HG02588 (cell line): ENCODE results near the gene TRIM67.
"Not testable (repeated sequence)": the region's sequence is repeated elsewhere in the genome, so short reads cannot be mapped to it uniquely, and the experiment has no call there.

Experiments
- ATAC-seq: cut with Tn5 transposase; IDR thresholded peaks from one replicate; pipeline ENCODE4 v1.9.1; 2021; ENCODE audit warnings: mild to moderate bottlenecking, moderate library complexity; ENCODE audit not compliant: unreplicated experiment

TRIM67 gene

GRCh38 chr1:231161667-231162296 is at the start of gene TRIM67:
Gene TRIM67 (plus strand): TSS chr1:231162058. CDS start chr1:231162970, 912 bp downstream.
- no peak for ATAC-seq

- no peak for ATAC-seq
Measured at GRCh38 chr1:231116738-231117137, 45.1 kb upstream of the TRIM67 start.

GRCh38 chr1:231118704-231119453 is 43.0 kb upstream of the TRIM67 start:
- ATAC-seq: no peak

GRCh38 chr1:231121533-231121932 is 40.3 kb upstream of the TRIM67 start:
- ATAC-seq: no peak

GRCh38 chr1:231122143-231122542 is 39.7 kb upstream of the TRIM67 start:
- ATAC-seq: no peak

- no peak for ATAC-seq
Measured at GRCh38 chr1:231124746-231125145, 37.1 kb upstream of the TRIM67 start.

GRCh38 chr1:231125972-231126580 is 35.8 kb upstream of the TRIM67 start:
- no peak for ATAC-seq

- not testable (repeated sequence) for ATAC-seq
Measured at GRCh38 chr1:231127106-231127505, 34.8 kb upstream of the TRIM67 start.

- ATAC-seq: not testable (repeated sequence)
Measured at GRCh38 chr1:231128471-231128870, 33.4 kb upstream of the TRIM67 start.

- ATAC-seq: no peak
Measured at GRCh38 chr1:231130544-231130943, 31.3 kb upstream of the TRIM67 start.

- ATAC-seq: not testable (repeated sequence)
Measured at GRCh38 chr1:231132591-231132990, 29.3 kb upstream of the TRIM67 start.

- ATAC-seq: no peak
Measured at GRCh38 chr1:231134624-231135023, 27.2 kb upstream of the TRIM67 start.

GRCh38 chr1:231138236-231138635 is 23.6 kb upstream of the TRIM67 start:
- ATAC-seq: no peak

- ATAC-seq: no peak
Measured at GRCh38 chr1:231139125-231139649, 22.7 kb upstream of the TRIM67 start.

- ATAC-seq: no peak
Measured at GRCh38 chr1:231139659-231140654, 21.9 kb upstream of the TRIM67 start.

GRCh38 chr1:231144416-231145193 is 17.3 kb upstream of the TRIM67 start:
- no peak for ATAC-seq

GRCh38 chr1:231147896-231148295 is 14.0 kb upstream of the TRIM67 start:
- no peak for ATAC-seq

- ATAC-seq: no peak
Measured at GRCh38 chr1:231151811-231152210, 10.0 kb upstream of the TRIM67 start.

GRCh38 chr1:231153726-231154125 is 8.1 kb upstream of the TRIM67 start:
- ATAC-seq: no peak

GRCh38 chr1:231155808-231156207 is 6.0 kb upstream of the TRIM67 start:
- no peak for ATAC-seq
